H9 (cell line): ENCODE results near the gene MAML3. TPM values are rescaled to one million over a fixed set of nuclear protein-coding genes. Genes with fewer than 3 reads are reported as not detected.

Experiments
- DNase-seq: peaks from one replicate; pipeline ENCODE4 v3.0.0-alpha.2; 2017
- H2AFZ ChIP-seq: one replicate; pipeline ENCODE4 v1.6.1; 2013; ENCODE audit warnings: mild to moderate bottlenecking, low read length, control low read depth, moderate library complexity
- H2AK5ac ChIP-seq: 2 replicates; pipeline ENCODE4 v1.6.1; 2013; ENCODE audit warnings: low read length, control low read depth, mixed read lengths; ENCODE audit not compliant: insufficient read length
- H2BK120ac ChIP-seq: one replicate; pipeline ENCODE4 v1.6.1; 2013; ENCODE audit warnings: low read depth, mild to moderate bottlenecking, low read length, control low read depth, inconsistent platforms; ENCODE audit not compliant: poor library complexity, severe bottlenecking
- H2BK12ac ChIP-seq: 2 replicates; pipeline ENCODE4 v1.6.1; 2013; ENCODE audit warnings: low read length, control low read depth, mixed read lengths, low read depth; ENCODE audit not compliant: insufficient read length
- H2BK15ac ChIP-seq: 2 replicates; pipeline ENCODE4 v1.6.1; 2013; ENCODE audit warnings: low read depth, low read length, control low read depth
- H2BK20ac ChIP-seq: one replicate; pipeline ENCODE4 v1.6.1; 2013; ENCODE audit warnings: low read depth, mild to moderate bottlenecking, low read length, control low read depth, inconsistent platforms; ENCODE audit not compliant: poor library complexity, severe bottlenecking
- H2BK5ac ChIP-seq: 2 replicates; pipeline ENCODE4 v1.6.1; 2013; ENCODE audit warnings: low read length, control low read depth, mixed read lengths; ENCODE audit not compliant: insufficient read length
- H3K14ac ChIP-seq: 2 replicates; pipeline ENCODE4 v1.6.1; 2013; ENCODE audit warnings: low read length, control low read depth; ENCODE audit not compliant: insufficient read depth
- H3K18ac ChIP-seq: 2 replicates; pipeline ENCODE4 v1.6.1; 2013; ENCODE audit warnings: low read depth, mild to moderate bottlenecking, mixed read lengths, low read length, control low read depth; ENCODE audit not compliant: insufficient read length
- H3K23ac ChIP-seq: 2 replicates; pipeline ENCODE4 v1.6.1; 2013; ENCODE audit warnings: low read length, control low read depth, mixed read lengths, low read depth; ENCODE audit not compliant: insufficient read length
- H3K23me2 ChIP-seq: 2 replicates; pipeline ENCODE4 v1.6.1; 2013; ENCODE audit warnings: low read depth, mild to moderate bottlenecking, mixed read lengths, low read length, control low read depth; ENCODE audit not compliant: insufficient read length, poor library complexity, severe bottlenecking
- H3K27ac ChIP-seq: 2 replicates; pipeline ENCODE4 v1.5.1; 2013; ENCODE audit warnings: low read length, control low read depth, mixed read lengths, low read depth; ENCODE audit not compliant: insufficient read length
- H3K27me3 ChIP-seq: 2 replicates; pipeline ENCODE4 v1.6.1; 2013; ENCODE audit warnings: low read length, control low read depth, inconsistent platforms; ENCODE audit not compliant: insufficient read depth
- H3K4ac ChIP-seq: 2 replicates; pipeline ENCODE4 v1.6.1; 2013; ENCODE audit warnings: low read depth, mild to moderate bottlenecking, control low read depth, inconsistent platforms, low read length, moderate library complexity
- H3K4me1 ChIP-seq: 2 replicates; pipeline ENCODE4 v1.6.1; 2013; ENCODE audit warnings: low read length, control low read depth, inconsistent platforms; ENCODE audit not compliant: insufficient read depth
- H3K4me2 ChIP-seq: 2 replicates; pipeline ENCODE4 v1.6.1; 2013; ENCODE audit warnings: low read length, control low read depth, mixed read lengths; ENCODE audit not compliant: insufficient read length, insufficient read depth
- H3K56ac ChIP-seq: 2 replicates; pipeline ENCODE4 v1.6.1; 2013; ENCODE audit warnings: low read depth, mild to moderate bottlenecking, mixed read lengths, low read length, control low read depth; ENCODE audit not compliant: insufficient read length
- H3K79me1 ChIP-seq: 2 replicates; pipeline ENCODE4 v1.6.1; 2013; ENCODE audit warnings: low read depth, mild to moderate bottlenecking, moderate library complexity, low read length, control low read depth, inconsistent platforms; ENCODE audit not compliant: insufficient read depth, poor library complexity, severe bottlenecking
- H3K79me2 ChIP-seq: 2 replicates; pipeline ENCODE4 v1.6.1; 2013; ENCODE audit warnings: low read length, control low read depth, inconsistent platforms; ENCODE audit not compliant: insufficient read depth
- H3K9ac ChIP-seq: 2 replicates; pipeline ENCODE4 v1.6.1; 2013; ENCODE audit warnings: low read length, control low read depth, mixed read lengths; ENCODE audit not compliant: insufficient read length; ENCODE audit errors: extremely low read depth
- H3K9me3 ChIP-seq: one replicate; pipeline ENCODE4 v1.6.1; 2013; ENCODE audit warnings: low read depth, low read length, inconsistent platforms; ENCODE audit not compliant: control insufficient read depth
- H3T11ph ChIP-seq: one replicate; pipeline ENCODE4 v1.6.1; 2013; ENCODE audit warnings: mild to moderate bottlenecking, low read length, control low read depth, inconsistent platforms
- H4K20me1 ChIP-seq: one replicate; pipeline ENCODE4 v1.6.1; 2013; ENCODE audit not compliant: control insufficient read depth, insufficient read length, insufficient read depth
- H4K5ac ChIP-seq: 2 replicates; pipeline ENCODE4 v1.6.1; 2013; ENCODE audit warnings: low read depth, mild to moderate bottlenecking, mixed read lengths, low read length, control low read depth; ENCODE audit not compliant: insufficient read length
- H4K8ac ChIP-seq: replicated peaks from 2 replicates; pipeline ENCODE4 v1.6.1; 2013; ENCODE audit warnings: low read length, control low read depth, mixed read lengths, low read depth; ENCODE audit not compliant: insufficient read length
- H4K91ac ChIP-seq: 2 replicates; pipeline ENCODE4 v1.6.1; 2013; ENCODE audit warnings: low read depth, mild to moderate bottlenecking, moderate library complexity, mixed read lengths, low read length, control low read depth; ENCODE audit not compliant: insufficient read length
- H3K27ac Mint-ChIP-seq, 3 experiments: 2 replicates in 2 of 3; 3 replicates in 1 of 3; pipeline ENCODE4 v1.8.0; 2020 to 2021; ENCODE audit warnings: mixed read lengths in 3 of 3, mild to moderate bottlenecking in 1 of 3, moderate library complexity in 1 of 3
- H3K27me3 Mint-ChIP-seq: 2 replicates; pipeline ENCODE4 v1.8.0; 2021; ENCODE audit warnings: low read depth, mild to moderate bottlenecking, moderate library complexity, mixed read lengths
- H3K36me3 Mint-ChIP-seq, 3 experiments: 2 replicates in 2 of 3; 3 replicates in 1 of 3; pipeline ENCODE4 v1.8.0; 2020 to 2021; ENCODE audit warnings: low read depth in 3 of 3, mixed read lengths in 3 of 3; ENCODE audit not compliant: insufficient read depth in 1 of 3
- H3K4me1 Mint-ChIP-seq, 2 experiments: 2 replicates each; pipeline ENCODE4 v1.8.0; 2020; ENCODE audit warnings: mixed read lengths in 2 of 2
- H3K4me3 Mint-ChIP-seq, 2 experiments: 2 replicates in 1 of 2; 3 replicates in 1 of 2; pipeline ENCODE4 v1.8.0; 2020 to 2021; ENCODE audit warnings: mild to moderate bottlenecking in 2 of 2, mixed read lengths in 2 of 2, moderate library complexity in 1 of 2
- H3K9me3 Mint-ChIP-seq, 2 experiments: 2 replicates in 1 of 2; 3 replicates in 1 of 2; pipeline ENCODE4 v1.8.0; 2020; ENCODE audit warnings: mild to moderate bottlenecking in 2 of 2, mixed read lengths in 2 of 2, moderate library complexity in 1 of 2
- CTCF ChIP-seq: fragments of 200-600 bp; sonication (generic); conservative IDR thresholded peaks from 3 replicates; pipeline ENCODE4 v1.8.0; 2021; ENCODE audit warnings: antibody characterized with exemption, mild to moderate bottlenecking
- WGBS: extraction: QIAGEN DNeasy Blood & Tissue Kit; methylation state at CpG from one replicate; pipeline ENCODE4 v1.1.7; 2013; ENCODE audit warnings: missing lambda C conversion rate, low lambda C conversion rate, mixed read lengths; ENCODE audit not compliant: insufficient read length; ENCODE audit errors: extremely low coverage; 5-methylcytosine and 5-hydroxymethylcytosine counted together
- total RNA-seq: library from RNA; stranded (reverse); gene quantifications from 2 replicates; pipeline ENCODE4 v1.2.1, GENCODE V29; 2021

Gene MAML3
- total RNA-seq, 1 experiment from 2014 or later, result 3.9 TPM

GRCh38 chr4:140037353-140038030 is 116.5 kb downstream of the MAML3 start:
- Histone ChIP-seq H4K20me1 (no peaks in the 10 kb centered on the region), H3K14ac (no peak overlapping the region), H3K27ac (no peak overlapping the region), H3K9me3 (no peaks in the 10 kb centered on the region), H2BK20ac (no peak overlapping the region), H2BK120ac (no peak overlapping the region), H3K4me1 (no peaks in the 10 kb centered on the region; the same call in 1 of the 2 replicates), H3T11ph (no peak overlapping the region), H3K23ac (no peak overlapping the region), H3K4ac (no peak overlapping the region), H3K27me3 (no peaks in the 10 kb centered on the region), H4K8ac (no peak overlapping the region), H2BK5ac (no peak overlapping the region), H3K9ac (no peak overlapping the region), H4K5ac (no peak overlapping the region), H2BK15ac (no peak overlapping the region), H3K23me2 (no peaks in the 10 kb centered on the region), H4K91ac (no peak overlapping the region), H3K79me2 (no peaks in the 10 kb centered on the region), H3K56ac (no peak overlapping the region), H2AK5ac (no peak overlapping the region), H3K4me2 (no peak overlapping the region), H3K18ac (no peak overlapping the region), H2AFZ (no peak overlapping the region), H2BK12ac (no peak overlapping the region), H3K79me1 (no peaks in the 10 kb centered on the region)
- Mint-ChIP-seq H3K4me1 (peaks cover 11 to 22% of the 10 kb centered on the region in 2 experiments), H3K36me3 (no peaks in the 10 kb centered on the region), H3K4me3 (no peak overlapping the region), H3K27ac (peak overlapping the region in 1 of 3 experiments; percentile 63; a peak in 1 of 7 replicates), H3K9me3 (no peaks in the 10 kb centered on the region), H3K27me3 (no peaks in the 10 kb centered on the region)
- no CpG with 5 or more reads among the region's 6 CpGs for WGBS
- DNase-seq, result no peak
- TF ChIP-seq CTCF, result no peak
